ENCODE results near the gene KRT36.

The KRT36 gene

GRCh38 chr17:41437254-41437653 is 52.5 kb downstream of the KRT36 start:
- Histone ChIP-seq H3K79me2 (ENCODE audit: insufficient read depth, low read length) (no peaks in the 10 kb centered on the region), H3K4me3 (ENCODE audit: low read depth, low read length, poor library complexity, severe bottlenecking) (no peak overlapping the region), H3F3A (ENCODE audit: insufficient read depth, low read length) (no peaks in the 10 kb centered on the region), H3K4me1 (ENCODE audit: insufficient read depth, low read length, severe bottlenecking) (no peaks in the 10 kb centered on the region), H3K27me3 (ENCODE audit: insufficient read depth, low read length) (no peaks in the 10 kb centered on the region), H3K9ac (ENCODE audit: low read length) (no peak overlapping the region), H2AFZ (ENCODE audit: low read length) (no peak overlapping the region), H3K4me2 (ENCODE audit: low read length) (no peak overlapping the region), H4K20me1 (ENCODE audit: insufficient read depth, low read length) (no peaks in the 10 kb centered on the region; the same call in 1 of the 2 replicates), H3K9me3 (ENCODE audit: low read length) (no peaks in the 10 kb centered on the region), H3K9me2 (ENCODE audit: low read depth, low read length) (no peaks in the 10 kb centered on the region), H3K36me3 (ENCODE audit: insufficient read depth, low read length) (no peaks in the 10 kb centered on the region), H3K27ac (ENCODE audit: low read depth, low read length, poor library complexity, severe bottlenecking) (no peak overlapping the region)
- no peak for TF ChIP-seq EZH2 (IDR thresholded peaks at IDR 0.05; ENCODE audit: borderline replicate concordance, low read length)
- TF ChIP-seq CTCF (IDR thresholded peaks at IDR 0.05; ENCODE audit: low read length): no peak

Data from OCI-LY1 (cell line).